Esophagus squamous epithelium (tissue), 4 donors: ENCODE data around the gene MYL11.

Experiments used
- POLR2A ChIP-seq, 4 donors: fragments of 450-650 bp; IDR thresholded peaks; one replicate each; pipeline ENCODE4 v1.6.1; 2017; ENCODE audit warnings: antibody characterized with exemption in 4 of 4, mild to moderate bottlenecking in 4 of 4, moderate library complexity in 3 of 4
- TF ChIP-seq, protein P1 (sequence below), 6 experiments: fragments of 450-650 bp in 4 of 6; fragments of 200-600 bp in 2 of 6; sonication (generic) in 2 of 6; IDR thresholded peaks; one replicate each; pipeline ENCODE4 v1.5.1; 2016 to 2019; ENCODE audit warnings: antibody characterized with exemption in 6 of 6, mild to moderate bottlenecking in 4 of 6, moderate library complexity in 4 of 6

DNA sequence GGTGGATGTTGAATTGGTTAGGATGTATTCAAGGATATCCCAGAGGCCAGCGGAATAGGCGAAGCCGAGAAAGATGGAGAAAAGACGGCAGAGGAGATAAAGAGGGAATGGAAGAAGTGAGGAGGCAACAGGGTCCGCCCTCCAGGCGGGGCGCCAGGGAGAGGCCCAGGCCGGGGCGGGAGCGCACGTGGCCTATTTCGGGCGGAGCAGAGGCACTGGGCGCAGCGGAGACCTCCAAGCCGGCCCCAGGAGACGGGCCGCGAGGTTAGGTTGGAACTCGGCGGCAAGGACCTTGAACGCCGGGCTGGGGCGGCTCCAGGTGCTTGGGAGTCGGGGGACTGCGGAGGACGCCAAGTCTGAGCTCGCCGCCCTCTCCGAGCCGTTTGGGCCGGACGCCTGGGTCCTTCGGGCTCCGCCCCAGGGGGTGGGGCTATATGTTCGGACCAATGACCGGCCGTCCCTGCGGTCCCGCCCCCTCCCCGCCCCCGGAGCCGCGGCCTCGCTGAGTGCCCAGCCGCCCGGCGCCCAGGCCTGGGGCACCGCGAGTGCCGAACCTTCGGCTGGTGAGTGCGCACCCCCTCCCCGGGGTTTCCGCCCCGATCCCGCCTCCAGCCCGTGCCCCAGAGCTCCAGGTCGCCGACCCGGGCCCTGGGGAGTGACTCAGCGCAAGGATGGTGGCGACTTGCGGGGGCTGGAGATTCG lies 32.7 kb downstream of the MYL11 start, which contains the start of gene ZNF771:
- TF ChIP-seq, protein P1, sequence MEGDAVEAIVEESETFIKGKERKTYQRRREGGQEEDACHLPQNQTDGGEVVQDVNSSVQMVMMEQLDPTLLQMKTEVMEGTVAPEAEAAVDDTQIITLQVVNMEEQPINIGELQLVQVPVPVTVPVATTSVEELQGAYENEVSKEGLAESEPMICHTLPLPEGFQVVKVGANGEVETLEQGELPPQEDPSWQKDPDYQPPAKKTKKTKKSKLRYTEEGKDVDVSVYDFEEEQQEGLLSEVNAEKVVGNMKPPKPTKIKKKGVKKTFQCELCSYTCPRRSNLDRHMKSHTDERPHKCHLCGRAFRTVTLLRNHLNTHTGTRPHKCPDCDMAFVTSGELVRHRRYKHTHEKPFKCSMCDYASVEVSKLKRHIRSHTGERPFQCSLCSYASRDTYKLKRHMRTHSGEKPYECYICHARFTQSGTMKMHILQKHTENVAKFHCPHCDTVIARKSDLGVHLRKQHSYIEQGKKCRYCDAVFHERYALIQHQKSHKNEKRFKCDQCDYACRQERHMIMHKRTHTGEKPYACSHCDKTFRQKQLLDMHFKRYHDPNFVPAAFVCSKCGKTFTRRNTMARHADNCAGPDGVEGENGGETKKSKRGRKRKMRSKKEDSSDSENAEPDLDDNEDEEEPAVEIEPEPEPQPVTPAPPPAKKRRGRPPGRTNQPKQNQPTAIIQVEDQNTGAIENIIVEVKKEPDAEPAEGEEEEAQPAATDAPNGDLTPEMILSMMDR (IDR thresholded peaks at IDR 0.05) = peak in 2 of 6 experiments; percentile 6 to 19
- TF ChIP-seq POLR2A (IDR thresholded peaks at IDR 0.05) = peak in 2 of 4 donors; percentile 54 to 62
